Mucosa of stomach (tissue), 1 donor: ENCODE results near the gene ACACA.

Experiments used
- H3K27me3 ChIP-seq: one replicate; pipeline ENCODE4 v1.7.0; 2013; ENCODE audit warnings: mild to moderate bottlenecking, low read length; ENCODE audit not compliant: control insufficient read depth, insufficient read depth
- H3K36me3 ChIP-seq: one replicate; pipeline ENCODE4 v1.7.0; 2013; ENCODE audit warnings: low read length; ENCODE audit not compliant: control insufficient read depth, insufficient read depth
- H3K4me1 ChIP-seq: one replicate; pipeline ENCODE4 v1.7.0; 2013; ENCODE audit warnings: mild to moderate bottlenecking, low read length; ENCODE audit not compliant: control insufficient read depth, insufficient read depth
- H3K4me3 ChIP-seq: one replicate; pipeline ENCODE4 v1.7.0; 2013; ENCODE audit warnings: low read length
- H3K9ac ChIP-seq: one replicate; pipeline ENCODE4 v1.7.0; 2013; ENCODE audit warnings: mild to moderate bottlenecking, low read length, moderate library complexity
- H3K9me3 ChIP-seq: one replicate; pipeline ENCODE4 v1.7.0; 2013; ENCODE audit warnings: mild to moderate bottlenecking, low read length, moderate library complexity; ENCODE audit not compliant: control insufficient read depth
- donor health status: Pancreatic carcinoma.

Gene ACACA

DNA sequence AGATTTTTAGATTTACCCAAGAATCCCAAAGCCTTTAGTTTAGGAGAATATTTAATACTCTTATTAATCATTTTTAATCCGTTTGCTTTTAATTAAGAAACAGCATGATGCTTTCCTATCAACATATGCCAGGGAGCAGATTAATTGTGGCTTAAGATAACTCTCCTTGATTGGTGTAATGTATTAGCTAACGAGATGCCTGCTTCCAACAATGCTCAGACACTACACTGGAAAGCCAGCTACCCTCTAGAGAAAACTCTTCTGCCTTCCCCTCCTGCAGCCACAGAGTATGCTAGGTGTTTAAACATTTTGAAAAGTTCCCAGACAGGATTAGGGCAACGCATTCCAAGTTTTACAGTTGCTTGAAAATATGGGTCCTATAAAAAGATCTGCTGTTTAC lies 315.7 kb downstream of the ACACA start:
- Histone ChIP-seq H3K27me3 (no peaks in the 10 kb centered on the region), H3K4me1 (peaks cover 19% of the 10 kb centered on the region), H3K9me3 (no peaks in the 10 kb centered on the region), H3K4me3 (no peak overlapping the region), H3K9ac (no peak overlapping the region), H3K36me3 (no peaks in the 10 kb centered on the region)

DNA sequence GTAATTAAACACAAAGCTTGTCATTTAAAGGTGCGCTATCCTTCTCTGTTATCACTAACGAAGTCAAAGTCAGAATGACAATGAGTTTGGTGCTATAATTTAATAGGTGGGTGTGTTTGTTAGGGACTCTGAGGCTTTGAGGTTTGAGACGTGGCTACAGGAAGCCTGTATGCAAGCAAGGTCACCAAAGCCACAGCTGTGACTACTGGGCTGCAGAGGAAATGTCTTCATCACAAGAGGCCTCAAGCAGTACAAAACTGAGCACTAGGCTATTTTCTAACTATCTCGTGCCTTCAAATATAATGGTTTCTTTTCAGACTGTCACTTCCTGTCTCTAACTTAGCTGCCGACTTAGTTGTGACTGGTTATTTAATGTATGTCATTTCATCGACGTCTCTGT lies 316.7 kb downstream of the ACACA start:
- Histone ChIP-seq H3K9me3 (no peaks in the 10 kb centered on the region), H3K36me3 (no peaks in the 10 kb centered on the region), H3K4me1 (peaks cover 19% of the 10 kb centered on the region), H3K9ac (no peak overlapping the region), H3K4me3 (no peak overlapping the region), H3K27me3 (no peaks in the 10 kb centered on the region)

DNA sequence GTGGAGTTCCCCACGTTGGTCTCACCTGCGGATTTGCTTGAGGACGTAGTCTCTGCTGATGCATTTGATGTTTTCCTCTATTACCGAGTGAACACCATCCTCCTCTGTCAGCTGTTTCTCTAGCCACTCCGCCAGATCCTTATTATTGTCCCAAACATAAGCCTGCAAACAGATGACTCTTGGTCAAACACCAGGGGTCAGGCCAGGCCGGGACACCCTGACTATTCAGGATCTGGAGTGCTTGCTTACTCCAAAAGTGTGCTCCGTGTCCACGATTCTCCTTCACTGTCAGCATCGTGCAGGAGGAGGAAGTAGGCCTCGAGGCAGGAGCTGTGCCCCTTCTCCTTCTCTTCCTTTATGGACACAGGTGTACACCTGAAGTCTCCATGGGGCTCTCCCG lies 317.7 kb downstream of the ACACA start:
- Histone ChIP-seq H3K9me3 (no peaks in the 10 kb centered on the region), H3K9ac (no peak overlapping the region), H3K4me3 (no peak overlapping the region), H3K4me1 (peaks cover 22% of the 10 kb centered on the region), H3K36me3 (no peaks in the 10 kb centered on the region), H3K27me3 (no peaks in the 10 kb centered on the region)

DNA sequence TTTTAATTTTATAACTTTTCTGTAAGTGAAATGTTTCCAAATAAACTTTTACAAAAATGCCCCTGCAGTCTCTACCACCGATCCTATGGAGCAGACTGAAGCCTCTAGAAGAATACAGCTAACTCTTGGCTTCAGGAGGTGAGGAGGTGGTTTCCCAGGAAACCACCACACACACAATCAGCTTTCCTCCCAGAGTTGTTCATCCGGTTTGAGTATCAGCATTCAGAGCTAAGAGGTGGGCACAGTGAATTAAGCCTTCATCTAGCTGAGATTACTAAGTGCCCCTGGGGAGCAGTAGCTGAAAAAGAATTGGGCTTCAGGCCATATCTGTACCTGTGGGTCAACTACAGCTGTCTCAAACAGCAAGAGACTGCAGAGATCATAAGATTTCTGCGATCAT lies 318.2 kb downstream of the ACACA start:
- H3K9ac ChIP-seq, result no peak overlapping the region
- H3K36me3 ChIP-seq, result no peaks in the 10 kb centered on the region

DNA sequence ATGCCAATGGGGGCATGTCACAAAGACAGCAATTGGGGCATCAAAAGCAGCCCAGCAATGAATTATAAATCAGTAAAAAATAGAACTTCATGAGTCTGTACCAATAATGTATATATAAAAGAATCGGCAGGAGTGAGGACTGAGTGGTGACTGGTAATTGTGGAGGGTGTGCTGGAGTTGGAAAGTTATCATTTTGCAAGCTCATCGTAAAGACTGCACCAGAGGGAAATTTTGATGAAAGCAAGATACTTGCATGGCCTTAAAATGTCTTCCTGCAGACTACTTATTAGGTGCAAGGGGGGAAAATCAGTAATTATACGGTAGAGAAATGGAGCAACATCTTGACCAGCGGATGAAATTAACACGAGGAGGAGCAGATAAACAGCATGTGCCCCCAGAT lies 319.0 kb downstream of the ACACA start:
- no peaks in the 10 kb centered on the region for H3K27me3 ChIP-seq
- H3K36me3 ChIP-seq, result no peaks in the 10 kb centered on the region
- H3K9me3 ChIP-seq, result no peaks in the 10 kb centered on the region
- peaks cover 19% of the 10 kb centered on the region for H3K4me1 ChIP-seq
- H3K9ac ChIP-seq, result no peak overlapping the region
- no peak overlapping the region for H3K4me3 ChIP-seq

More for the DNA sequence above, 318.2 kb downstream of the ACACA start:
- no peaks in the 10 kb centered on the region for H3K27me3 ChIP-seq
- H3K4me3 ChIP-seq, result no peak overlapping the region
- H3K9me3 ChIP-seq, result no peaks in the 10 kb centered on the region
- peaks cover 22% of the 10 kb centered on the region for H3K4me1 ChIP-seq

DNA sequence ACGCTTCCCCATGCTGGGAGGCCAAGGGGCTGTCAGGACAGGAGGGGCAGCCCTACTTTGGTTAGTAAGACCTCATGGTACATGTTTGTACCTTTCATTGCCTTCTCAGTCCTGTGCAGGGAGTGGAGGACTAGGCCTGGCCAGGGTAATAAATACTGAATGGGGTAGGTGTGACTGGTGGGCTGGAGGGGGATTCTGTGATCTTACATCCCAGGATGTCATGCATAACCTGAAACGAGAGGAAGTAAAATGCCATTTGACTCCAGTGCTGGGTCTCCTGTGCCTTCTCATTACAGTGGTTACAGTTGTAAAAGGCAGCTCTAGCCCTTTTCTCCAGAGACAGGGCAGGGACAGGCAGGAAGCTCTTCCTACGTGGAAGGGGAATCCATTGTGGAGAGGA lies 319.7 kb downstream of the ACACA start:
- H3K4me1 ChIP-seq, result peaks cover 14% of the 10 kb centered on the region
- no peaks in the 10 kb centered on the region for H3K27me3 ChIP-seq
- H3K36me3 ChIP-seq, result no peaks in the 10 kb centered on the region
- no peak overlapping the region for H3K4me3 ChIP-seq
- H3K9ac ChIP-seq, result no peak overlapping the region
- H3K9me3 ChIP-seq, result no peaks in the 10 kb centered on the region

DNA sequence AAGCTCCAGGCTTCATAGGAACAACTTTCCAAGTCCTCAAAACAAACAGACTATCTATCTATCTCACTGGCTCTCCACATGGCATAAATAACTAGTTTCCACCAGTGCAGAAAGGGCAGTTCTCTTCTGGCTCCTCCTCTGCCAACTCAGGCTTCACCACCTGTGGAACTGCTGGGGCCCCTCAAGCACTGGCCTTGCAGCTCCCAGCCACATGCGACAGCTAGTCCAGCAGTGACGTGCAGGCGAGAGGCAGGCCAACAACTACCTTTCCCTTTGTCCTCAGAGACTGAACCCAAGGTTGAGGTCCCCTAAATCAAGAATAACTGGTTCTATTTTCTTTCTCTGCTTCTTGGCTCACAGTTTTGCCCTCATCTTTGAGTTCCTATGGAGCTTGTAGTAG lies 320.3 kb downstream of the ACACA start:
- no peaks in the 10 kb centered on the region for H3K27me3 ChIP-seq
- peaks cover 9% of the 10 kb centered on the region for H3K4me1 ChIP-seq
- H3K4me3 ChIP-seq, result no peak overlapping the region
- no peak overlapping the region for H3K9ac ChIP-seq
- H3K36me3 ChIP-seq, result no peaks in the 10 kb centered on the region
- H3K9me3 ChIP-seq, result no peaks in the 10 kb centered on the region

DNA sequence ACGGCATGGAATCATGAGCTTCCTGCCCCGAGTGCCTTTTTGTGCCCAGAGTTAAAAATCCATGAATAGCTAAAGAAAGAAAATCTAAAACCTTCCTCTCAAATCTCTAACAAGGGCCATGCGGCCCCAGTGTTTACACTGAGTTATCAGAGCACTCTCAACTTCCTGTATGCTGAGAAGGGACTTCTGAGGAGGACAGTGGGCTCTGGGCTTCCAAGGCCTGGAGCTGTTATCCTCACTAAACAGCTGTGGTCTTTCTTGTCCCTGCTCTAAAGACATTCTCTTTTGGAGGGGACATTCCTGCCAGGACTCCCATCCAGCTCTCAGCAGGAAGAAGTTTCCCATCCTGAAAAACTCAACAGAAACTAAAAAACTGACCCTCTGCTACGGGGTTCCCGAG lies 322.3 kb downstream of the ACACA start:
- H3K9me3 ChIP-seq, result no peaks in the 10 kb centered on the region
- H3K27me3 ChIP-seq, result no peaks in the 10 kb centered on the region
- H3K4me3 ChIP-seq, result no peak overlapping the region
- H3K4me1 ChIP-seq, result peaks cover 9% of the 10 kb centered on the region
- no peaks in the 10 kb centered on the region for H3K36me3 ChIP-seq
- H3K9ac ChIP-seq, result no peak overlapping the region

DNA sequence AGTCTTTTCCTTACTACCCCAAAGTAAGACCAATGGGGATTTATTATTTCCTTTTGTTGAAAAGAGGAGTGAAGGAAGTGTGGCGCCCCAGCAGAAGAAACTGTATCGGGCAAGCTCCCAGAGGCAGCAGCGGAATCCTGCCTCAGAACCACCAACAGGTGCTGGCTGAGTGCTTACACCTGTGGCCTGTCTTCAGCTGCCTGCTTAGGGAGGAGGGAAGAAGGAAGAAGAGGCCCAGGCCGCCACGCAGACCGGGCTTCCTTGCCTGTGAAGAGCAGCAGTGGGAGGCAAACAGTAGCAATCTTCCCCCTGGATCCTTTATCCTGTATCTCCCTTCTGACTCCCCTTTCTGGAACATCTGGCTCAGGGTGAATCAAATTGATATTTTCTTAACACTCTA lies 323.2 kb downstream of the ACACA start:
- Histone ChIP-seq H3K9me3 (no peaks in the 10 kb centered on the region), H3K4me1 (peaks cover 3% of the 10 kb centered on the region), H3K9ac (no peak overlapping the region), H3K4me3 (no peak overlapping the region), H3K27me3 (no peaks in the 10 kb centered on the region), H3K36me3 (no peaks in the 10 kb centered on the region)

DNA sequence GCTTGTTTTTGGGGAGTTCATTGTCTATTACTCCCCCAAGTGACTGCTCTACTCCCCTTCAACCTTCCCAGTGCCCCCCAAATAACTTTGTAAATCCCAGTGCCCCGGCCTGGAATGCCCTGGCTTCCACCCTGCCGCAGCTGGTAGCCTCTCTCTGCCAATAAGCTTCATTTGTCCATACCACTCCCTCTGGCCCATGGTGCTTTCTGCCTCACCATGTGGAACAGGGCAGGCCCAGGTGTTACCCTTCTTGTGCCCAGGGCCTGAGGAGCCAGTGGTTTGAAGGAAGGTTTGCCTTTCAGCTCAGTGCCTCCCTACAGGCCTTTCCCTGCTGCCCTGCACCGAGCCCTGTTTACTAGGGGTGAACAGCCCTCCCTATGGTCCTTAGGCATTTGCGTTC lies 323.7 kb downstream of the ACACA start:
- Histone ChIP-seq H3K9me3 (no peaks in the 10 kb centered on the region), H3K27me3 (no peaks in the 10 kb centered on the region), H3K9ac (no peak overlapping the region), H3K4me3 (no peak overlapping the region), H3K36me3 (no peaks in the 10 kb centered on the region), H3K4me1 (peaks cover 3% of the 10 kb centered on the region)

DNA sequence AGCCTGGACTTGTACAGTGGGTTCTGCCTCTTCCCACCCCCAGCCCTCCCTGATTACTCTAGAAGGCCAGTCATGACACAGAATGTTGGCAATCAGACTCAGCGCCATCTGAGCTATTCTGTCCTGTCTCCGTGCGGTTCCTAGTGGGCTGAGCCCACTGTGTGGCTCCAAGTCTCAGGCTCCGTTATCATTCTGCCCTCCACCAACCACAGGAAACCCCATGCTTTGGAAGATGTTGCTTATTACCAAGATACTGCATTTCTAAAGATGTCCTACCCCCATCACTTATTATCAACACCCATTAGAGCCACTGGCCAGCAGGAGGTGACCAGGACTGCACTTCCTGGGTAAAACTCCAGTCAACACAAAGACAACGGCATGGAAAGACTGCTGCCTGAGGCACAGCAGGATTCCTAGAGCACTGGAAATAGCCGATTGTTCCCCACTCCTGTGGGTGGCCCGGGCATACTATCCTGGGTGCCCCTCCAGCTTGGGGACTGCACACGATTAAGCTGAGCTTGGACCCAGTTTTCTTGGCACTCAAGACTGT lies 324.2 kb downstream of the ACACA start:
- Histone ChIP-seq H3K27me3 (no peaks in the 10 kb centered on the region), H3K9ac (no peak overlapping the region), H3K4me3 (no peak overlapping the region), H3K9me3 (no peaks in the 10 kb centered on the region), H3K4me1 (peaks cover 3% of the 10 kb centered on the region), H3K36me3 (no peaks in the 10 kb centered on the region)

DNA sequence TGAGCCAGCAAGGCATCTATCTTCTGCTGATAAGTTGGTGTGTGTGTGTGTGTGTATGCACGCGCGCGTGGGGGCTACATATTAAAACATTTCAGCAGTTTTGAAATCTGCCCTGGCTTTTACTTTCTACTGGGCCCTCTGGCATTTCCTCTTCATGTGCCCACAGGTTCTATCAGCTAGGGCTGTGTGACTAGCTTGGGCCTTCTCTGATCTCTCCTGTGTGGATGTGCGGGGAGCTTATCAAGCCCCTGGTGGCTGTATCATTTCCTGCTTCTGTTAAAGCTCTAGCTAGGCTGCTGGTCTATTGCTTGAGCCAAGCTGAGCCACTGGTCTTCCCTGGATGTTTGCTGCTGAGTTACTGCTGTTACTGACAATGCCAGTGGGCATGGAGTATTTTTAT lies 325.3 kb downstream of the ACACA start:
- no peak overlapping the region for H3K4me3 ChIP-seq
- no peak overlapping the region for H3K9ac ChIP-seq
- H3K4me1 ChIP-seq, result peaks cover 3% of the 10 kb centered on the region
- H3K27me3 ChIP-seq, result no peaks in the 10 kb centered on the region
- H3K36me3 ChIP-seq, result no peaks in the 10 kb centered on the region
- no peaks in the 10 kb centered on the region for H3K9me3 ChIP-seq

DNA sequence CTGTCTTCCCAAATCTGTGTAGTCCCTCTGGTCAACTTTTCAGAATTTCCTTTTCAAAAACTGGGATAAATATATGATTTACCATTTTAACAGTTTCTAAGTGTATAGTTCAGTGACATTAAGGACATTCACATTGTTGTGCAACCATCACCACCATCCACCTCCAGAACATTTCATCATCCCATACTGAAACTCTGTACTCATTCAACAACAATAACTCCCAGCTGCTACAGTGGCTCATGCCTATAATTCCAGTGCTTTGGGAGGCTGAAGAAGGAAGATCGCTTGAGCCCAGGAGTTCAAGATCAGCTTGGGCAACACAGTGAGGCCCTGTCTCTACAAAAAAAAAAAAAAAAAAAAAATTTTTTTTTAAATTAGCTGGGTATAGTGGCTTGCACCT lies 326.9 kb downstream of the ACACA start:
- Histone ChIP-seq H3K36me3 (no peaks in the 10 kb centered on the region), H3K9ac (no peak overlapping the region), H3K9me3 (no peaks in the 10 kb centered on the region), H3K27me3 (no peaks in the 10 kb centered on the region), H3K4me3 (no peak overlapping the region), H3K4me1 (peaks cover 3% of the 10 kb centered on the region)
